ENCODE measurements around the gene PHACTR4. TPM values are rescaled to one million over a fixed set of nuclear protein-coding genes. Genes with fewer than 3 reads are reported as not detected.
"Not testable (repeated sequence)": the region's sequence is repeated elsewhere in the genome, so short reads cannot be mapped to it uniquely, and the experiment has no call there.

PHACTR4 gene
- total RNA-seq, 1 experiment from 2014 or later, result 52.9 TPM

- no peak for TF ChIP-seq ARID4B (CRISPR knock-in tag; IDR thresholded peaks at IDR 0.05; ENCODE audit: borderline replicate concordance)
- no peak for TF ChIP-seq OVOL2 (CRISPR knock-in tag; IDR thresholded peaks at IDR 0.05; ENCODE audit: borderline replicate concordance)
- no peak for TF ChIP-seq ERG (CRISPR knock-in tag; IDR thresholded peaks at IDR 0.05)
- no peak for TF ChIP-seq ZNF416 (CRISPR knock-in tag; IDR thresholded peaks at IDR 0.05)
- no peak for TF ChIP-seq NFE2L1 (CRISPR knock-in tag; IDR thresholded peaks at IDR 0.05)
- TF ChIP-seq CDX4 (CRISPR knock-in tag; IDR thresholded peaks at IDR 0.05; ENCODE audit: borderline replicate concordance), result no peak
Observed at GRCh38 chr1:28521502-28522164, 152.1 kb downstream of the PHACTR4 start (continued).

GRCh38 chr1:28522537-28522936 lies 153.0 kb downstream of the PHACTR4 start:
- ATAC-seq; H3K27me3 Mint-ChIP-seq (ENCODE audit: low read depth); H3K9me3 Mint-ChIP-seq; H3K4me3 Mint-ChIP-seq; DNase-seq (ENCODE audit: low spot score): not testable (repeated sequence)
- Mint-ChIP-seq H3K27ac (peak overlapping the region; percentile 84; the same call in 1 of the 2 replicates), H3K36me3 (peaks cover 21% of the 10 kb centered on the region), H3K4me1 (peaks cover 65% of the 10 kb centered on the region)
- ChIA-PET POLR2A (interaction anchor here (0.7 kb wide), 3 partner anchors 34 to 148 kb away, joined by 3 to 6 read pairs (median 4); no protein-coding TSS in a partner anchor), CTCF (interaction anchor here (1.6 kb wide), 1 partner anchor 80 kb away, joined by 6 read pairs; no protein-coding TSS in a partner anchor)

GRCh38 chr1:28525002-28525642 lies 155.6 kb downstream of the PHACTR4 start:
- ATAC-seq; H3K27me3 Mint-ChIP-seq (ENCODE audit: low read depth); CTCF ChIA-PET; DNase-seq (ENCODE audit: low spot score); H3K9me3 Mint-ChIP-seq; H3K4me3 Mint-ChIP-seq: not testable (repeated sequence)
- POLR2A ChIA-PET, result interaction anchor here (0.9 to 1.2 kb wide), 4 partner anchors 11 to 290 kb away, joined by 3 to 5 read pairs (median 3); no protein-coding TSS in a partner anchor
- peaks cover 29% of the 10 kb centered on the region for H3K36me3 Mint-ChIP-seq
- H3K27ac Mint-ChIP-seq, result peak overlapping the region; percentile 84
- peaks cover 50% of the 10 kb centered on the region for H3K4me1 Mint-ChIP-seq

GRCh38 chr1:28526886-28527285 lies 157.3 kb downstream of the PHACTR4 start:
- H3K9me3 Mint-ChIP-seq, result no peaks in the 10 kb centered on the region
- H3K4me1 Mint-ChIP-seq, result peaks cover 34% of the 10 kb centered on the region
- ATAC-seq (no peak), DNase-seq (ENCODE audit: low spot score) (no peak)
- H3K4me3 Mint-ChIP-seq, result no peak overlapping the region
- H3K27ac Mint-ChIP-seq, result no peak overlapping the region
- ChIA-PET POLR2A (no interaction called here), CTCF (no interaction called here)
- peaks cover 39% of the 10 kb centered on the region for H3K36me3 Mint-ChIP-seq
- no peaks in the 10 kb centered on the region for H3K27me3 Mint-ChIP-seq (ENCODE audit: low read depth)
- TF ChIP-seq JUN (CRISPR knock-in tag; IDR thresholded peaks at IDR 0.05) (no peak), CREB1 (CRISPR knock-in tag; IDR thresholded peaks at IDR 0.05) (no peak), MAX (CRISPR knock-in tag; IDR thresholded peaks at IDR 0.05) (no peak), ATF6 (CRISPR knock-in tag; IDR thresholded peaks at IDR 0.05) (no peak), JAZF1 (CRISPR knock-in tag; IDR thresholded peaks at IDR 0.05) (no peak), CBFB (CRISPR knock-in tag; IDR thresholded peaks at IDR 0.05; ENCODE audit: low read depth) (no peak), ZNF396 (CRISPR knock-in tag; IDR thresholded peaks at IDR 0.05; ENCODE audit: borderline replicate concordance) (no peak), CTCF (IDR thresholded peaks at IDR 0.05) (no peak), NFE2L1 (CRISPR knock-in tag; IDR thresholded peaks at IDR 0.05) (no peak), GRHL2 (CRISPR knock-in tag; IDR thresholded peaks at IDR 0.05; ENCODE audit: insufficient replicate concordance, severe bottlenecking) (no peak)
